KOPT-K1 (cell line): Measurements from ENCODE around the gene PGM2.

Experiments used
- H3K27ac ChIP-seq: fragments of 200-600 bp; sonication (generic); 2 replicates; pipeline ENCODE4 v1.5.1; 2016; ENCODE audit warnings: antibody characterized with exemption, mild to moderate bottlenecking, low read depth, low read length; ENCODE audit not compliant: poor library complexity, severe bottlenecking
- H3K36me3 ChIP-seq: fragments of 200-600 bp; sonication (generic); 2 replicates; pipeline ENCODE4 v1.5.1; 2017; ENCODE audit warnings: antibody characterized with exemption, mild to moderate bottlenecking, low read length, moderate library complexity; ENCODE audit not compliant: insufficient read depth
- H3K9me3 ChIP-seq: fragments of 200-600 bp; sonication (generic); 2 replicates; pipeline ENCODE4 v1.5.1; 2017; ENCODE audit warnings: antibody characterized with exemption, low read length, mild to moderate bottlenecking; ENCODE audit not compliant: insufficient read depth, poor library complexity, severe bottlenecking

Gene PGM2

GRCh38 chr4:37892641-37893040 is 66.2 kb downstream of the PGM2 start:
- no peaks in the 10 kb centered on the region for H3K36me3 ChIP-seq
- peak overlapping the region; percentile 28 for H3K27ac ChIP-seq

DNA sequence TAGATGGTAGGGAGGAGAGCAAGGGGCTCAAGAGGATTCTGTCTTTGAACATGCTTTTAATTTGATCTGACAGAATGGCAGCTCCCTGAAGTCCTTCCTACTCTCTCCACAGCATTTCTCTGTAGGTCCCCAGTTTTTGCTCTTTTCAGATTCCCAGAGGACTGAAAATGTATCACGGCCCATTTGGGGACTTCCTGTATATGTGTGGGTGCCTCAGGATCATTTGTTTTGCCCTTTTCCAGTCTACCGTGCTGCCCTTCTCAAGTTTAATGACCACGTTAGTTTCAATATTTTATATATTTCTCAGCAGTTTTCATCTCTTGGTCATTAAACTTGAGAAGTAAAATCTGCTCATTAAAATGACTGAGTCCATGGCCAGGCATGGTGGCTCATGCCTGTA is 66.7 kb downstream of the PGM2 start:
- Histone ChIP-seq H3K27ac (peak overlapping the region; percentile 28), H3K36me3 (no peaks in the 10 kb centered on the region), H3K9me3 (no peaks in the 10 kb centered on the region)

More at GRCh38 chr4:37892641-37893040, 66.2 kb downstream of the PGM2 start:
- no peaks in the 10 kb centered on the region for H3K9me3 ChIP-seq

- no peak overlapping the region for H3K27ac ChIP-seq
- H3K9me3 ChIP-seq = no peaks in the 10 kb centered on the region
- no peaks in the 10 kb centered on the region for H3K36me3 ChIP-seq
These were observed 68.8 kb downstream of the PGM2 start for GRCh38 chr4:37895271-37895670.

- no peak overlapping the region for H3K27ac ChIP-seq
- H3K9me3 ChIP-seq = no peaks in the 10 kb centered on the region
- H3K36me3 ChIP-seq = peaks cover 3% of the 10 kb centered on the region; the same call in 1 of the 2 replicates
These were observed 69.8 kb downstream of the PGM2 start for GRCh38 chr4:37896206-37896860.

DNA sequence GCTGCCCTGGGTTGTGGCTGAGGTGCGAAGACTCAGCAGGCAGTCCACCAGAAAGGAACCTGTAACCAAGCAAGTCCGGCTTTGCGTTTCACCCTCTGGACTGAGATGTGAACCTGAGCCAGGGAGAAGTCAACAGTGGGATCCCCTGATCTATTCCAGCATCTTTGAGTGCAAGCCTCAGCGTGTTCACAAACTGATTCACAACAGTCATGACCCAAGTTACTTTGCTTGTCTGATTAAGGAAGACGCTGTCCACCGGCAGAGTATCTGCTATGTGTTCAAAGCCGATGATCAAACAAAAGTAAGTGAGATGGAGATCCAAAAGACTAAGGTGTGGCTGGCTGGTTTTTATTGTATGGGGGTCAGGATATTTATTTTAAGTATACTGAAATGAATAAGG is 75.7 kb downstream of the PGM2 start:
- Histone ChIP-seq H3K27ac (no peak overlapping the region), H3K9me3 (no peaks in the 10 kb centered on the region), H3K36me3 (peaks cover 46% of the 10 kb centered on the region)

DNA sequence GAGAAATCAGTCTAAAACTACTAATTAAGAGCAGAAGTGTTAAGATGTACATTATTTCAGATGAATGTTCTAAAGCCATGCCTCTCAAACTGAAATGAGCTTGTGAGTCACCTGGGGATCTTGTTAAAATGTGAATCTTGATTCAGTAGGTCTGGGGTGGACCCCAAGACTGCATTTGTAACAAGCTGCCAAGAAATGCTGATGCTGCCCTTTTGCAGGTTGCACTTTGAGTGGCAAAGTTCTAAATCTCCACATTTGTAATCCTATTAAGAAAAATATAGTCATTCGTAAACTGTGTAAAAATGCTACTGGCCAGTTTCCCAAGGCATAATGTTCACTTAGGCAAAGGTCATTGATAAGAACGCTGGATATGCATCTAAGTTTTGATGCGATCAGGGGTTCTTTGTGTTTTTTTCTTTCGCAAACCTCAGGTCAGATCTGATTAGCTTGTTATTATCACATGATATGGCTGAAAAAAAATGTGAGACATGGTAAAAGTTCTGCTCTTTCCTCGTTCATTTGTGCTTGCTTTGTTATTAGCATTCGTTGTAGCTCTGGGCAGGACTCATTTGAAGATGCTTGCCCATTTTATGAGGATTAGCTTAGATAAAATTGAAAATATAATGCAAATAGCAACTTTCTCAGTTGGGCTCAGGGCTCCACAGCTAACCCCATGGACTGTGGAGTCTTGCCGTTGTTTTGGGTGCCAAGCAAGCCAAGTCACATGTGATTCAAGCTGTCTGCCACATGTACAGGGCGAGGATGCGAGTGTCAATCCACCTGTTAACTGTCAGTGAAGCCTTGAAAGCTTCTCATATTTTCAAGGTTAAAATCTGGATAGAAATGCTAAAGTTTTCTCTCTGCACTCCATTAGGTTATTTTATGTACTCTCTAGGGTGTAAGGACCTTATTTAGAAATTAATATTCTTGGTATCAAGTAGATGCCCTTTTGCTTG is 76.5 kb downstream of the PGM2 start:
- H3K27ac ChIP-seq = no peak overlapping the region
- H3K9me3 ChIP-seq = no peaks in the 10 kb centered on the region
- peaks cover 50% of the 10 kb centered on the region for H3K36me3 ChIP-seq

- Histone ChIP-seq H3K36me3 (peaks cover 50% of the 10 kb centered on the region), H3K27ac (no peak overlapping the region)
These were observed 77.4 kb downstream of the PGM2 start for GRCh38 chr4:37903901-37904300.

DNA sequence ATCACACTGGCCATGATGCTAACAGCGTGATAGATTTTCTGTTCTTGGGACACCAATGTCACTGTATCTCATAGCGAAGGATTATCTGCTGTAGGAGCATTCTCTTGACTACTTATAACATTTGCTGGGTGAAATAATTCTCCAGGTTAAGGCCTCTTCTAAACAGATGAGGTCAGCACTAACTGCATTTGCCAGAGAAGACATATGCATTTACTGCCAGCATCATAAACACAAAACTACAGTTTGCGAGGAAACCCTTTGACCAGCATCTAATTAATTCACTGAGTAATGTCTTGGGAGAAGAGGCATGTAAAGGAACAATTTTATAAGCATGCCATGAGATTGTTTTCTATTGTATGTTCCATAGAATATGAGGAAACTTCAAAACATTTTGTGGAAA is 78.3 kb downstream of the PGM2 start:
- Histone ChIP-seq H3K9me3 (no peaks in the 10 kb centered on the region), H3K36me3 (peaks cover 50% of the 10 kb centered on the region), H3K27ac (no peak overlapping the region)

More at GRCh38 chr4:37903901-37904300, 77.4 kb downstream of the PGM2 start:
- H3K9me3 ChIP-seq = no peaks in the 10 kb centered on the region

- Histone ChIP-seq H3K27ac (no peak overlapping the region), H3K9me3 (no peaks in the 10 kb centered on the region), H3K36me3 (peaks cover 50% of the 10 kb centered on the region)
These were observed 79.2 kb downstream of the PGM2 start for GRCh38 chr4:37905533-37906169.

GRCh38 chr4:37908488-37909331 is 82.2 kb downstream of the PGM2 start:
- no peaks in the 10 kb centered on the region for H3K9me3 ChIP-seq
- peaks cover 24% of the 10 kb centered on the region for H3K36me3 ChIP-seq
- no peak overlapping the region for H3K27ac ChIP-seq

GRCh38 chr4:37909332-37910090 is 83.0 kb downstream of the PGM2 start:
- Histone ChIP-seq H3K9me3 (no peaks in the 10 kb centered on the region), H3K27ac (no peak overlapping the region), H3K36me3 (peaks cover 16% of the 10 kb centered on the region)

DNA sequence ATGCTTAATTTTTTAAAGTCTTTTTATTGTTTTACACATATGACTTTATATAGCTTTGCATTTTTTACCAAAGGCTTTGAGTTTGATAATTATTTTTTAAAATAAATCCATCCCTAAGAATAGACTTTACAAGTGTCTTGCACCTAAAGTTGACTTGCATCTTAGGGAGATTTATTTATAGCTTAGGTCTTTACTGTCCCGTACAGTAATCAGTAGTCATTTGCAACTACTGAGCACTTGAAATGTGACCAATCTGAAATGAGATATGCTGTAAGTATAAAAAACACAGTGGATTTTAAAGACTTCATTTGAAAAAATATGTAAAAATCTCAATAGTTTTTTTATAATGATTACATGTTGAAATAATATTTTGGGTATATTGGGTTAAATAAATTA is 83.6 kb downstream of the PGM2 start:
- no peak overlapping the region for H3K27ac ChIP-seq
- peaks cover 14% of the 10 kb centered on the region for H3K36me3 ChIP-seq

More for the DNA sequence above, 83.6 kb downstream of the PGM2 start:
- H3K9me3 ChIP-seq = no peaks in the 10 kb centered on the region
